Stimulated activated CD8-positive, alpha-beta memory T cell treated with anti-CD3 and anti-CD28 coated beads, Interleukin-7, amount 100 ng/mL, for 4 hours (primary cell): ENCODE results near the gene ARAP3.

Experiments used
- DNase-seq, 2 donors: peaks; one replicate each; pipeline ENCODE4 v3.0.0-alpha.2; 2020; ENCODE audit warnings: low read depth in 2 of 2

Gene ARAP3

DNA sequence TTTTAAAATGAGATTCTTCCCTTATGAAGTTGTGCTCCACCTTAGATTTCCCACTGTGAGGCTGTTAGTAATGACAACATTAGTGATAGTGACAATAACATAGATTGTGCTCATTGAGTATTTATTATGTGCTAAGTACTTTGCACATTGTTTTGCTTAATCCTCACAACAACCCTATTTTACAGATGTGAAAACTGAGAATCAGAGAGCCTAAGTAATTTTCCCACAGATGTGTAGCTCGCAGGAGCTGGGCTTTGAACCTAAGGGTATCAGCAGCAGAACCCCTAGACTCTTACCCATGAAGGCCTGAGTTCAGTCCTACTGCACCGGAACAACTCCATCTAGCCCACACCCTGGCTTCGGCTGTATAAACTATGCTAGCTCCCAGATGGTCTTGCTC, 15.6 kb upstream of the ARAP3 start:
- DNase-seq: no peak

GRCh38 chr5:141696431-141696830, 14.4 kb upstream of the ARAP3 start:
- no peak for DNase-seq

DNA sequence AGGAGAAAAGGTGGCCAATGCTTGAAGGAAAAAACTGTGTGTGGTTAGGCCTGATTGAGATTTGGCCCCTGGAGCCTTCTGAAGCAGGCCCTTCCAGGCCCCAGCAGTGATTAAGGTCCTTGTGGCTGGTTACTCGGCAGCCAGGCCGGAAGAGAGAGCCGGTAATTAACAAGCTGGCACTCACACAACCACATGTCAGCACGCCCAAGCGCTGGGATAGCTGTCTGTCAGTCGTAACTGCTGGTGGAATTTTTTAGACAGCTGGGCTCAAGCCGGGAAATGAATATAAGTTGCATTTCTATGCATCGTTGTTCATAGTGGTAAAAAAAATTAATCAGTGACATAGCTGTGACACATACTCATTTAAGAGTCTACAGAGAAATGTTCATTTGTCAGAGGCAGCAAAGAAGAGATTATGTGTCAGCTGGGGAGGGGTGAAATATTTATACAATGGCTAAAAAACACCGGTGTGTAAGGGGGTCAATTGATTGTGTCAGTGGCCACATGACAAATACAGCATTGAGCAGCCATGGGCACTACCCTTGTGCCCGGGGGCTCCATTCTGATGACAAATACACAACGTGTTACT, 13.7 kb upstream of the ARAP3 start:
- DNase-seq: no peak

GRCh38 chr5:141694479-141694878, 12.4 kb upstream of the ARAP3 start:
- no peak for DNase-seq

DNA sequence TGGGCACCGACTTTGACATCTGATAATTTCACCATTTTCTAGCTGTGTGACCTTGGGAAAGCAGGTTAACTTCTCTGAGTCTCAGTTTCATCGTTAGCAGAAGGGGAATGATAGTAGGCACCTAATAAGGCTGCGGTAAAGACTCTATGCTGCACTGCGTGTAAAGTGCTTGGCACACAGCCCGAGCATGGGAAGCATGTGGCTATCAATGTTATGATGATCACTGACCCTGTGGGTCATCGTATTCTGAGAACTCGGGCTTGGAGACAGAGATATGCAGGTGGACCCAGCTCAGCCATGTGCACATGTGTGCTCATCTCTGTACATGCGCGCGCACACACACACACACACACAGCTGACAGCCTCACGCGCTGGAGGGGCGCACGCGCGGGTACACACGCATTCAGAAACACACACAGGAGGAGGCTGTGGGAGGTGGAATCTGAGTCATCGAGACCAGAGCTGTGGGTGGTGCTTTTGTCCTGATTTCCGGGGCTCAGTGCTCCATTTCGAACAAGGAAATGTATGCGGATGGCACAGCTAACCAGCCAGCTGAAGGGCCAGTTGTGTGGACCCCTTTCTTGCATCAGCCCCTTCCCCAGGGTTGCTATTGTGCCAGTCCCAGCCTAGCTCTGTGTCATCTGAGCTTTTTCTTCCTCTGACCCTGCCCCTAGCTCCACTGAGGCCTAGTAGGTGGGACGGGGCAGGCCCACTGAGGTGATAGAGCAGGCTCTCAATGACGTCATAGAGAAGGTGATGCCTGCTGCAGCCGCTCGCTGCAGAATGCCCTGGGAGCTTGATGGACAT, 11.1 kb upstream of the ARAP3 start:
- peak; percentile 73 for DNase-seq

GRCh38 chr5:141692533-141692888, 10.5 kb upstream of the ARAP3 start:
- DNase-seq: no peak

- DNase-seq: peak; percentile 68
These were observed 10.0 kb upstream of the ARAP3 start for GRCh38 chr5:141691867-141692532.

- no peak for DNase-seq
These were observed 9.3 kb upstream of the ARAP3 start for GRCh38 chr5:141691286-141691866.

- DNase-seq: no peak
These were observed 4.8 kb upstream of the ARAP3 start for GRCh38 chr5:141686648-141687416.

DNA sequence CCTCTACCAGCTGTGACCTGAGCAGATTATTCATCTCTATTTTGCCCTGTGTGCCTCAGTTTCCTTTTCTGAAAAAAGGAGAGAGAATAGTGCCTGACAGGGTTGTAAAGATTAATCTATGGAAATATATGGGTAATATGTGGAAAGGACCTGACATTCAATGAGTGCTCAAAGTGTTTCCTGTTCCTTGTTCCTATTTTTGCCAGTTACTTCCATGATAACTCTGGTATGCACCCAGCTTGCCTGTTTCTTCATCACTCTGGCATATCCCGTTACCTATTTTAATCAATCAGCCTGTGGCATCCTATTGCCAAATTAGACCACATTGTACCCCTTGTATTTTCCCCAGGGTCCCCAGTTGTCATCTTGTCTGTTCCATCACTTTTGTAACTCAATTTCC, 3.6 kb upstream of the ARAP3 start:
- DNase-seq: no peak

DNA sequence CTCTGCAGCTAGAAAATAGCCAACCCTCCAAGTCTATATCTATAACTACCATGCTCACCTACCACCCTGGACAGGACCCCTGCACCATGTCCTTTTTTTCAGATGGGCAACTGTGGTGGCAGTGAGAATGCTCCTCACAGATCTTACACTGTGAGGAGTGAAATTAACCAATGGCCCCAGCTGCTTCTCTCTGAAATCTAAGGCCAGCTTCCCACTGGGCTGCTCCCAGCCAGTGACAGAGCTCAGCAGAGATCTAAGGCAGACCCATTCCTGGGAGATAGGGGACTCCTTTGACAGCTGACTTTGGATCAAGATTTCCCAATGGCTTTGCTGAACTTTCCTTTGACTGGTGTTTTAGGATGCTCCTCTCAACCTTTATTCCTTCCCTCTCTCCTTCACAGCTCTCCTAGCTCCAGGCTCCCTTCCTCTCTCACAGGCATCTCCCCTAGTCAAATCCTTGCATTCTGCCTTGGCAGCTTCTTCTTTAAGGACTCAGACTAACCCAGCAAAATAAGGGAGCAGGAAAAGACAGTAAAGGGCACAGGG, 1.6 kb upstream of the ARAP3 start:
- DNase-seq: no peak

GRCh38 chr5:141681295-141681694, 735 bp downstream of the ARAP3 start:
- DNase-seq: no peak

- no peak for DNase-seq
These were observed 1.3 kb downstream of the ARAP3 start for GRCh38 chr5:141680751-141681201.

- DNase-seq: no peak
These were observed 1.9 kb downstream of the ARAP3 start for GRCh38 chr5:141680178-141680577.

DNA sequence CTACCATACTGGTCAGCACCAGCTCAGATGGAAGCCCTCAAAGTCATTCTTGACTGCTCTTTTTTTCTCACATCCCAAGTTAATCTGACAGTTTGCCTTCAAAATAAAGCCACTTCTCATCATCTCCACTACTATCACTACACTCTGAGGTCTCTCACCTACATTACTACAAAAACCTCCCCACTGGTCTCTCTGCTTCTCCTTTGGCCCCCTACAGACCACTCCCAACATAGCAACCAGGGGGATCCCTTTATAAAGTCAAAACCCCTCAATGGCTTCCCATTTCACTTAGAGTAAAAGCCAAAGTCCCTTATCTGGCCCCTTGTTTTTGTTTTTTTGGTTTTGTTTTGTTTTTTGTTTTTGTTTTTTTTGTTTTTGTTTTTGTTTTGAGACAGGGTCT, 4.6 kb downstream of the ARAP3 start:
- no peak for DNase-seq

DNA sequence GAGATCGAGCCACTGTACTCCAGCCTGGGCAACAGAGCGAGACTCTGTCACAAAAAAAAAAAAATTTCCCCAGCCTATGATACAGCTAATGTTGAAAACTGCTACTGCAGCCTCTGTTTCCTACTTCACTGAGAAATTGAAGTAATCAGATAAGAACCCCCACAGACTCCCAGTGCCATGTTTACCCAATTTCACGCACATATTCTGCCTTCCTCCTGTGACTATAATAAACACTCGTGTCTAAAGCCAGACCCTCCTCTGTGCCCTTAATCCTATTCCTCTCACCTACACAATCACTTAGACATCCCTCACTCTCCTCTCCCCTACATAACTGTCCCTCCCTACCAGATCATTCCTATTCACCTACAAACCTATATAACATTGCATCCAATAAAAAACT, 6.4 kb downstream of the ARAP3 start:
- no peak for DNase-seq

- DNase-seq: no peak
These were observed 7.3 kb downstream of the ARAP3 start for GRCh38 chr5:141674747-141675146.

- DNase-seq: no peak
These were observed 8.9 kb downstream of the ARAP3 start for GRCh38 chr5:141672841-141673813.

DNA sequence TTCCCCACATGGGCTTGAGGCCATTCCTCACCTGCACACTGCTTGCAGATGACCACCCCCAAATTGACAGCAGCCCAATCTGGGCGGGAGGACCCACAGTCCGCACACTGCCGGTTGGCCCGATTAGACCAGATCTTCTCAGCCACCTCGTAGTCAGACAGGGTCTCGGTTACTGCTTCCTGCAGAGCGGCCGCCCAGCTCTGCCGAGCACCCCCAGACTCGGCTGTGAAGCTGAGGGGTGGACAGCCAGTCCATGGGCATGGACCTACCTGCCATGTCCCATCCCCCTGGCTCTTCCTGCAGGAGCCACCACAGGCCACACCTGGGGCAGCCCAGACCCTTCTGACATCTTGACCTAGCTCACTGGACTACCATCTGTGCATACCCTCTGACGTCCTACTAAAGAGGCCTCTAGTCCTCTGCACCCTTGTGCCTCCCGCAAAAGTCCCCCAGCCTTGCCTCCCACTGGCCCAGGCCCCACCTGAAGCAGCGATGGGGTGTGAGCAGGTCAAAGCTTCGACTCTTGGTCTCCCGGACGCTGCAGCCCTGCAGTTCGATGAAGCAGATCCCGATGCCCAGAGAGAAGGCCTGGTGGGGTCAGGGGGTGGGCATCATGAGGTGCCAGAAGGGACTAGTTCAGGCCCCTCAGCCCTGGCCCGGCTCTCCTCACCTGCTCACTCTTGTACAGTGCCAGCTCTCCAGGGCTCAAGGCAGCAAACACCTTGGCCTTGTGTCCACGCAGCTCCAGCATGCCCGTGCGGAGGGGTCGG, 9.8 kb downstream of the ARAP3 start:
- no peak for DNase-seq

DNA sequence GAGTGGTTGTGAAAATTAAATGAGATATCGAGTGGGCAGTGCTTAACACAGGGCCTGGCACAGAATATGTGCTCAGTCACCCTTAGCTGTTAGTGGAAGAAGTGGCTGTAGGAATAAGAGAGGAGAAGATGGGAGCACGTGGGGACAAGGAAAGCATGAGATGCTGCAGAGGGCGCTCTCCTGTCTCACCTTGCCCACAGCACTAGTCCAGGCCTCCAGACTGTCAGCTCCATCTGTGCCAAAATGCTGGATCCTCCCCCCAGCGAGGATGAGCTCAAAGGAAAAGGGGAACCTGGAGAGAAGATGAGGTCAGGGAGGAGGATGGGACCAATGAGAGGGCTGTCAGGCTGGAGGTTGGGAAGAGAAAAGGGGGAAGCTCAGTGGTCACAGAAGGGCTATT, 12.5 kb downstream of the ARAP3 start:
- no peak for DNase-seq
